22Rv1 (cell line): ENCODE results near the gene TRA2A.

Experiments used
- ZFX ChIP-seq: fragments of 450-650 bp; IDR thresholded peaks from 2 replicates; pipeline ENCODE4 v1.6.1; 2017; ENCODE audit warnings: antibody characterized with exemption, borderline replicate concordance
- TF ChIP-seq, protein P1 (sequence below): fragments of 450-650 bp; IDR thresholded peaks from 2 replicates; pipeline ENCODE4 v1.5.1; 2017; ENCODE audit warnings: mild to moderate bottlenecking

DNA sequence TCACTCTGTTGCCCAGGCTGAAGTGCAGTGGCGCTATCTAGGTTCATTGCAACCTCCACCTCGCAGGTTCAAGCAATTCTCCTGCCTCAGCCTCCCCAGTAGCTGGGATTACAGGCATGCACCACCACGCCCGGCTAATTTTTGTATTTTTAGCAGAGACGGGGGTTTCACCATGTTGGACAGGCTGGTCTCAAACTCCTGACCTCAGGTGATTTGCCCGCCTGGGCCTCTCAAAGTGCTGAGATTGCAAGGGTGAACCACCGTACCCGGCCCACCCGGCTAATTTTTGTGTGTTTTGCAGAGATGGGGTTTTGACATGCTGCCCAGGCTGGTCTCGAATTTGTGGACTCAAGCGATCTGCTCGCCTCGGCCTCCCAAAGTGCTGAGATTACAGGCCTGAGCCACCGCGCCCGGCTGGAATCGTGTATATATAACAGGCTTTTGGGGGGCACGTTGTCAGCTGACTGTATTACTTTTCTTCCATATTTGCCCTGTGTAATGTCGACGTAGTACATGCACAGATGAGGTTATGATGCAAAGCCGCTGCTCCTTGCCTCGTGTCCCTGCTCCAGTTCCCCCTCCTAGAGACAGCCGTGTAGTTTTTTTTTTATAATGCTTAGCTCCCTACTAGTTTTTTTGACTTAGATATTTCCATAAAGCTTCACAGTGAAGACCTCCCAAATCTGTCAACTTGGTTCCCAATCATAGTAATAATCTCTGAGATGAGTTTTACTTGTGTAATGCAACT is 883 bp upstream of the TRA2A start:
- TF ChIP-seq, protein P1, sequence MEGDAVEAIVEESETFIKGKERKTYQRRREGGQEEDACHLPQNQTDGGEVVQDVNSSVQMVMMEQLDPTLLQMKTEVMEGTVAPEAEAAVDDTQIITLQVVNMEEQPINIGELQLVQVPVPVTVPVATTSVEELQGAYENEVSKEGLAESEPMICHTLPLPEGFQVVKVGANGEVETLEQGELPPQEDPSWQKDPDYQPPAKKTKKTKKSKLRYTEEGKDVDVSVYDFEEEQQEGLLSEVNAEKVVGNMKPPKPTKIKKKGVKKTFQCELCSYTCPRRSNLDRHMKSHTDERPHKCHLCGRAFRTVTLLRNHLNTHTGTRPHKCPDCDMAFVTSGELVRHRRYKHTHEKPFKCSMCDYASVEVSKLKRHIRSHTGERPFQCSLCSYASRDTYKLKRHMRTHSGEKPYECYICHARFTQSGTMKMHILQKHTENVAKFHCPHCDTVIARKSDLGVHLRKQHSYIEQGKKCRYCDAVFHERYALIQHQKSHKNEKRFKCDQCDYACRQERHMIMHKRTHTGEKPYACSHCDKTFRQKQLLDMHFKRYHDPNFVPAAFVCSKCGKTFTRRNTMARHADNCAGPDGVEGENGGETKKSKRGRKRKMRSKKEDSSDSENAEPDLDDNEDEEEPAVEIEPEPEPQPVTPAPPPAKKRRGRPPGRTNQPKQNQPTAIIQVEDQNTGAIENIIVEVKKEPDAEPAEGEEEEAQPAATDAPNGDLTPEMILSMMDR, result no peak
- TF ChIP-seq ZFX, result no peak
